Cardiac fibroblast (primary cell): ENCODE results near the gene ARHGEF3.

Source experiments
- DNase-seq, 2 donors: peaks; one replicate each; pipeline versions ENCODE4 v3.0.0 to v3.0.0-alpha.2; 2010; ENCODE audit warnings: low read depth in 2 of 2
- H3K4me3 ChIP-seq, 2 donors: replicated peaks in 1 of 2; 1 replicate in 1 of 2; 2 replicates in 1 of 2; pipeline ENCODE4 v1.5.1; 2011; ENCODE audit warnings: low read depth in 2 of 2, low read length in 2 of 2, mild to moderate bottlenecking in 2 of 2, moderate library complexity in 1 of 2
- TF ChIP-seq, protein P1 (sequence below): IDR thresholded peaks from one replicate; pipeline ENCODE4 v1.5.1; 2011; ENCODE audit warnings: low read depth, mild to moderate bottlenecking, low read length, inconsistent platforms

Gene ARHGEF3

GRCh38 chr3:56683122-56683817 is 118.5 kb downstream of the ARHGEF3 start, which contains the start of gene TASOR:
TASOR (minus strand) TSS chr3:56683265; CDS start chr3:56683006, 259 bp downstream.
- TF ChIP-seq, protein P1, sequence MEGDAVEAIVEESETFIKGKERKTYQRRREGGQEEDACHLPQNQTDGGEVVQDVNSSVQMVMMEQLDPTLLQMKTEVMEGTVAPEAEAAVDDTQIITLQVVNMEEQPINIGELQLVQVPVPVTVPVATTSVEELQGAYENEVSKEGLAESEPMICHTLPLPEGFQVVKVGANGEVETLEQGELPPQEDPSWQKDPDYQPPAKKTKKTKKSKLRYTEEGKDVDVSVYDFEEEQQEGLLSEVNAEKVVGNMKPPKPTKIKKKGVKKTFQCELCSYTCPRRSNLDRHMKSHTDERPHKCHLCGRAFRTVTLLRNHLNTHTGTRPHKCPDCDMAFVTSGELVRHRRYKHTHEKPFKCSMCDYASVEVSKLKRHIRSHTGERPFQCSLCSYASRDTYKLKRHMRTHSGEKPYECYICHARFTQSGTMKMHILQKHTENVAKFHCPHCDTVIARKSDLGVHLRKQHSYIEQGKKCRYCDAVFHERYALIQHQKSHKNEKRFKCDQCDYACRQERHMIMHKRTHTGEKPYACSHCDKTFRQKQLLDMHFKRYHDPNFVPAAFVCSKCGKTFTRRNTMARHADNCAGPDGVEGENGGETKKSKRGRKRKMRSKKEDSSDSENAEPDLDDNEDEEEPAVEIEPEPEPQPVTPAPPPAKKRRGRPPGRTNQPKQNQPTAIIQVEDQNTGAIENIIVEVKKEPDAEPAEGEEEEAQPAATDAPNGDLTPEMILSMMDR: no peak
- peak; percentile 75 to 88 for DNase-seq
- peak within 1 kb of the TSS; percentile 66 to 80 for H3K4me3 ChIP-seq

DNA sequence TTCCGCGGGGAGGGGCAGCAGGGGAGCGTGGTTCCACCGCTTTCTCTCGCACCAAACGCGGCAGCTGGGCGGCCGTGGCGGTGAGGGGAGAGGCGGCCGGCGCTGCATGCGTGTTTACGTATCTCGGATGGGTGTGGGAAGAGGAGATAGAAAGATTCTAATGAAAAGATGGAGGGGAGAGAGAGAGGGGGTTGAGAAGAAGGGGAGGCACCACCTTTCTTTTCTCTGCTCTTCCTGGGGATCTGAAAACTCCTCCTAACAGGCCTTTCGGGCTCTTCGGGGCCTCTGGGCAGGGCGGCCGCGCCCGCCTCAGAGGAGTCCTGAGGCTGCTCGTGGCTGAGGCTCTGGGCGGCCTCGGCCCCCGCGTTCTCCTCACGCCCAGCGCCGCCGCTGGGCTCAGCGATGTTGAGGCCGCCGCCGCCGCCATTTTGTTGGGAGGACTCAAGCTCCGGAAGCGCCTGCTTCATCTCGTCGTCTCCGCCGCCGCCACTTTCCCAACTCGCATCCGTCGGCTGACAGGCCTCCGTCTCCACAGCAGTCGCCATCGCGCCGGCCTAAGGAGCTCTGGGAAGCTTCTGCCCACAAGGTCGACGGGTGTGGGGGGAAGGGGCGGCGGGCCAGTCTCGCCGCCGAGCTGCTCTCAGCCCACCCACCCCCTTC is 119.2 kb downstream of the ARHGEF3 start:
- TF ChIP-seq, protein P1: peak; percentile 3
- DNase-seq: peak; percentile 73 to 79

GRCh38 chr3:56681984-56682461 is 119.7 kb downstream of the ARHGEF3 start:
- DNase-seq: no peak
- peak overlapping the region; percentile 66 to 80 for H3K4me3 ChIP-seq
- TF ChIP-seq, protein P1: no peak

More for the DNA sequence above, 119.2 kb downstream of the ARHGEF3 start:
- peak overlapping the region; percentile 66 to 80 for H3K4me3 ChIP-seq

DNA sequence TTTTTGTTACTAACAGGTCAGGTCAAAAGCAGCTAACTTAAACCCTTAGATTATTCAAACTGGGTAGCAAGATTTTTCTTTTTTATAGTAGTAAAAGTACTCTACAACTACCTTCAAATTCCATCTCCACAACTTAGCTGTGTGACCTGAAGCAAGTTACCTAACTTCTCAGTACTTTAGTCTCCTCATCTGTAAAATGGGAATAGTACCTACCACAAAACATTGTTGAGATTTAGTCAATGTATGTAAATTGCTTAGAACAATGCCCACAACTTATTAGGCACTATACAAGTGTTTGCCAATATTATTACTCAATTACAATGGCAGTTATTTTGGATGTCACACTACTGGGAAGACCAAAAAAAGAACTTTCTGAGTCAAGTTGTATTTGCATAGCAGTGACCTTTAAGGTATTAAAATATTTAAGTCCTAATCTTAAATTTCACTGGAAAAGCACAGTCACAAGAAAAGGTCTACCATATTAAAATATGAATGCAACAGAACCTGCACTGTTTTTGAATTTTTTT is 121.6 kb downstream of the ARHGEF3 start:
- TF ChIP-seq, protein P1: no peak
- H3K4me3 ChIP-seq: no peak overlapping the region
- DNase-seq: no peak
